GM12878 (cell line): ENCODE data around the gene NAA38. TPM values are rescaled to one million over a fixed set of nuclear protein-coding genes. Genes with fewer than 3 reads are reported as not detected.
A peak's percentile ranks its signal among the peaks of the same experiment; 100 is the strongest.

ENCODE experiments used
- ATAC-seq: fragments of 200-7000 bp; cut with Tn5 transposase; 3 replicates; pipeline ENCODE4 v1.9.1; 2020; ENCODE audit warnings: mild to moderate bottlenecking, moderate library complexity
- BruUV-seq: library from RNA; stranded (reverse); fragments of 400-500 nt; replicated peaks from 2 replicates; lab custom pipeline; 2021; lab: Mats Ljungman, UMichigan
- CTCF ChIA-PET: fragments of 300-600 bp; sonication (Branson Sonifier 250); formaldehyde crosslinking; extraction: SDS; loops from one replicate; lab custom pipeline; 2021; ENCODE audit warnings: inconsistent platforms; lab: Yijun Ruan, JAX
- POLR2A ChIA-PET: fragments of 350-600 bp; formaldehyde crosslinking; extraction: SDS; loops from one replicate; lab custom pipeline; 2021; ENCODE audit warnings: inconsistent platforms; lab: Charles Lee
- RAD21 ChIA-PET: fragments of 300-600 bp; sonication (Branson Sonifier 250); formaldehyde crosslinking; loops from one replicate; lab custom pipeline; 2023; ENCODE audit warnings: antibody characterized with exemption; ENCODE audit not compliant: unreplicated experiment; lab: Charles Lee
- SMC1A ChIA-PET: fragments of 300-600 bp; sonication (Branson Sonifier 250); formaldehyde crosslinking; loops from one replicate; lab custom pipeline; 2023; ENCODE audit not compliant: unreplicated experiment, uncharacterized antibody; lab: Charles Lee
- DNase-seq: peaks from one replicate; pipeline ENCODE4 v3.0.0-alpha.2; 2011; ENCODE audit warnings: low read depth, low spot score
- FAIRE-seq: peaks from 3 replicates; lab custom pipeline; 2011; peaks lifted over from hg19 to GRCh38; lab: Jason Lieb, UNC
- H2AFZ ChIP-seq: 2 replicates; pipeline ENCODE4 v1.6.0; 2011; ENCODE audit warnings: low read depth, low read length, control low read depth; ENCODE audit not compliant: control insufficient read depth
- H3K27ac ChIP-seq: 2 replicates; pipeline ENCODE4 v1.5.1; 2011; ENCODE audit warnings: control low read depth; ENCODE audit not compliant: control insufficient read depth, insufficient read depth
- H3K27me3 ChIP-seq, 2 experiments: replicated peaks in 1 of 2; 2 replicates each; pipeline versions ENCODE4 v1.6.0 to v1.6.1; 2011; ENCODE audit warnings: low read length in 1 of 2; ENCODE audit not compliant: control insufficient read depth in 2 of 2, insufficient read depth in 2 of 2
- H3K36me3 ChIP-seq, 2 experiments: 2 replicates each; pipeline ENCODE4 v1.5.1; 2011; ENCODE audit warnings: low read length in 1 of 2; ENCODE audit not compliant: control insufficient read depth in 2 of 2, insufficient read depth in 2 of 2
- H3K4me1 ChIP-seq: 2 replicates; pipeline ENCODE4 v1.6.1; 2011; ENCODE audit warnings: mild to moderate bottlenecking, low read length, moderate library complexity, mixed read lengths; ENCODE audit not compliant: control insufficient read depth, insufficient read depth
- H3K4me2 ChIP-seq: 2 replicates; pipeline ENCODE4 v1.6.0; 2011; ENCODE audit warnings: control low read depth; ENCODE audit not compliant: control insufficient read depth, insufficient read depth
- H3K4me3 ChIP-seq: fragments of 200-600 bp; sonication (generic); 2 replicates; pipeline ENCODE4 v1.5.1; 2016
- H3K79me2 ChIP-seq: 2 replicates; pipeline ENCODE4 v1.6.0; 2011; ENCODE audit warnings: low read length; ENCODE audit not compliant: control insufficient read depth, insufficient read depth
- H3K9ac ChIP-seq: 2 replicates; pipeline ENCODE4 v1.8.0; 2011; ENCODE audit warnings: low read length, control low read depth, mixed read lengths; ENCODE audit not compliant: control insufficient read depth, insufficient read depth
- H3K9me3 ChIP-seq: replicated peaks from 3 replicates; pipeline ENCODE4 v1.5.1; 2011; ENCODE audit warnings: mild to moderate bottlenecking, low read length; ENCODE audit not compliant: control insufficient read depth, insufficient read depth
- H4K20me1 ChIP-seq: 2 replicates; pipeline ENCODE4 v1.6.0; 2011; ENCODE audit not compliant: control insufficient read depth, insufficient read depth
- BHLHE40 ChIP-seq, 2 experiments: fragments of 450-650 bp in 1 of 2; IDR thresholded peaks; 2 replicates each; pipeline ENCODE4 v1.6.1; 2011 to 2017; ENCODE audit warnings: low read depth in 2 of 2, borderline replicate concordance in 1 of 2, improper control_type of control experiment in 1 of 2, low read length in 1 of 2, mild to moderate bottlenecking in 1 of 2
- CTCF ChIP-seq, 3 experiments: IDR thresholded peaks in 2 of 3; conservative IDR thresholded peaks in 1 of 3; 2 replicates each; pipeline ENCODE4 v1.5.1; 2011; ENCODE audit warnings: low read depth in 3 of 3, low read length in 3 of 3, mild to moderate bottlenecking in 3 of 3, control low read depth in 2 of 3, moderate library complexity in 2 of 3, inconsistent platforms in 1 of 3, mixed read lengths in 1 of 3; ENCODE audit not compliant: control insufficient read depth in 2 of 3, insufficient read depth in 1 of 3; ENCODE audit errors: extremely low read depth in 1 of 3
- EZH2 ChIP-seq: IDR thresholded peaks from 2 replicates; pipeline ENCODE4 v1.6.1; 2012; ENCODE audit warnings: low read depth, mild to moderate bottlenecking, control low read depth, inconsistent platforms, low read length, borderline replicate concordance; ENCODE audit not compliant: control insufficient read depth
- MLLT1 ChIP-seq: fragments of 450-650 bp; IDR thresholded peaks from 2 replicates; pipeline ENCODE4 v1.6.1; 2016; ENCODE audit warnings: mild to moderate bottlenecking
- RAD21 ChIP-seq: IDR thresholded peaks from 2 replicates; pipeline ENCODE4 v1.6.1; 2011; ENCODE audit warnings: mild to moderate bottlenecking, low read depth, low read length, moderate library complexity; ENCODE audit not compliant: insufficient read depth
- STAT1 ChIP-seq: fragments of 450-650 bp; conservative IDR thresholded peaks from 2 replicates; pipeline ENCODE4 v1.6.1; 2014; ENCODE audit warnings: antibody characterized with exemption, mild to moderate bottlenecking
- TCF3 ChIP-seq: IDR thresholded peaks from 2 replicates; pipeline ENCODE4 v1.6.1; 2012; ENCODE audit warnings: low read depth, mild to moderate bottlenecking, low read length, borderline replicate concordance; ENCODE audit not compliant: insufficient read depth
- YY1 ChIP-seq: IDR thresholded peaks from 2 replicates; pipeline ENCODE4 v1.6.1; 2011; ENCODE audit warnings: low read depth, mild to moderate bottlenecking, low read length
- WGBS: methylation state at CpG from one replicate; pipeline ENCODE4 v1.1.6; 2016; ENCODE audit warnings: low lambda C conversion rate; ENCODE audit not compliant: insufficient replicate concordance, insufficient coverage; ENCODE audit errors: missing lambda C conversion rate; 5-methylcytosine and 5-hydroxymethylcytosine counted together
- in situ Hi-C: fragments of 300-500 bp; cut with MboI; formaldehyde crosslinking; loops from 9 replicates; pipeline ENCODE4 v1.14.3; 2018; ENCODE audit warnings: mixed read lengths
- intact Hi-C: fragments of 100-400 bp; cut with micrococcal nuclease; formaldehyde crosslinking; loops from one replicate; pipeline ENCODE4 v1.14.2; 2022; ENCODE audit not compliant: unreplicated experiment
- polyA plus RNA-seq, 11 experiments: library from polyadenylated mRNA; depleted of rRNA in 4 of 11; unstranded in 6 of 11; stranded (reverse) in 5 of 11; fragments of >200 nt; fragmentation: Nextera tagmentation in 4 of 11; fragmentation: Illumina TruSeq in 1 of 11; extraction: Ambion mirVana in 4 of 11; extraction: Trizol in 1 of 11; gene quantifications; 1 replicate in 1 of 11; 2 replicates in 10 of 11; pipeline versions ENCODE4 v1.2.1 to v1.2.3, GENCODE V29; 2011 to 2016; ENCODE audit warnings: inconsistent platforms in 2 of 11, missing spikeins in 2 of 11, low read depth in 1 of 11
- total RNA-seq, 4 experiments: library from RNA; depleted of rRNA in 3 of 4; stranded (reverse); fragments of >200 nt in 3 of 4; fragmentation: Illumina TruSeq in 1 of 4; extraction: Trizol in 1 of 4; gene quantifications; 2 replicates each; pipeline versions ENCODE4 v1.2.1 to v1.2.3, GENCODE V29; 2013 to 2021

The NAA38 gene
- total and polyA plus RNA-seq, 10 of the 15 experiments (the other 5 are each of a cell fraction or from before 2014, with no cell fraction given): 31.5 to 337 (median 215) TPM

GRCh38 chr17:7858522-7858810, 1.1 kb upstream of the NAA38 start:
- ATAC-seq (peak; percentile 20), FAIRE-seq (no peak), DNase-seq (no peak)
- TF ChIP-seq YY1: peak; percentile 80
- no peak for TF ChIP-seq STAT1
- TF ChIP-seq TCF3: no peak
- TF ChIP-seq MLLT1: no peak
- no peak for TF ChIP-seq EZH2
- TF ChIP-seq RAD21: peak; percentile 21; the same call in 1 of the 2 replicates
- TF ChIP-seq CTCF (IDR thresholded peaks at IDR 0.05 in 2 of 3, conservative IDR thresholded peaks at IDR 0.05 in 1 of 3; ENCODE audit: control insufficient read depth in 2 of 3, extremely low read depth in 1 of 3, insufficient read depth in 1 of 3, low read depth in 3 of 3, low read length in 3 of 3): peak; percentile 15 to 44 (median 31); a peak in 3 of 6 replicates
- TF ChIP-seq BHLHE40 (IDR thresholded peaks at IDR 0.05; ENCODE audit: borderline replicate concordance in 1 of 2, low read depth in 2 of 2, low read length in 1 of 2): 0 out of 4 replicates have a peak, but pooled peaks of 1 of the 2 experiments have one; percentile 11
- H3K4me1 ChIP-seq: peaks cover 17% of the 10 kb centered on the region
- SMC1A ChIA-PET: interaction anchor here (0.8 to 2.4 kb wide), 2 partner anchors 10 to 131 kb away, joined by 4 to 9 read pairs; no protein-coding TSS in a partner anchor
- no peaks in the 10 kb centered on the region; a peak in 2 of 4 replicates for H3K36me3 ChIP-seq
- intact Hi-C loops: loop anchor here (5.0 kb wide), 1 partner anchor 171 kb away; the partner anchor contains the start of genes TP53 and WRAP53
- H2AFZ ChIP-seq: no peak overlapping the region
- H3K9me3 ChIP-seq: no peaks in the 10 kb centered on the region
- no TSS peak for BruUV-seq
- RAD21 ChIA-PET: interaction anchor here (0.6 to 7.4 kb wide), 3 partner anchors 15 to 274 kb away, joined by 3 to 65 read pairs (median 3); no protein-coding TSS in a partner anchor
- no peaks in the 10 kb centered on the region for H3K27me3 ChIP-seq
- CTCF ChIA-PET: interaction anchor here (0.9 to 15.5 kb wide), 3 partner anchors 19 to 198 kb away, joined by 3 to 308 read pairs (median 75); no protein-coding TSS in a partner anchor
- WGBS: 52% methylated on average over 20 of the region's 20 CpGs
- H3K4me3 ChIP-seq: peak overlapping the region; percentile 96
- peak overlapping the region; percentile 86 for H3K9ac ChIP-seq
- H4K20me1 ChIP-seq: no peaks in the 10 kb centered on the region
- H3K27ac ChIP-seq: peak overlapping the region; percentile 96
- peaks cover 17% of the 10 kb centered on the region for H3K79me2 ChIP-seq
- in situ Hi-C loops: no loop called here
- H3K4me2 ChIP-seq: peak overlapping the region; percentile 79
- POLR2A ChIA-PET: no interaction called here
